Neural cell (in vitro differentiated cells): ENCODE data around the gene LDLRAD4. TPM values are rescaled to one million over a fixed set of nuclear protein-coding genes. Genes with fewer than 3 reads are reported as not detected.

Experiments used
- H2AFZ ChIP-seq: fragments of 200-600, 300-800 bp; sonication (generic), shearing (Covaris generic); 2 replicates; pipeline ENCODE4 v1.6.0; 2014; ENCODE audit warnings: low read depth, mild to moderate bottlenecking, antibody characterized with exemption, low read length, moderate library complexity
- H3F3A ChIP-seq: fragments of 200-600 bp; shearing (Covaris generic); 2 replicates; pipeline ENCODE4 v1.6.1; 2016; ENCODE audit warnings: mild to moderate bottlenecking, moderate library complexity, mixed read lengths, antibody characterized with exemption, low read length; ENCODE audit not compliant: insufficient read depth, poor library complexity, severe bottlenecking
- H3K27ac ChIP-seq: fragments of 200-600, 300-800 bp; sonication (generic), shearing (Covaris generic); 2 replicates; pipeline ENCODE4 v1.5.1; 2014; ENCODE audit warnings: mild to moderate bottlenecking, low read length, moderate library complexity
- H3K27me3 ChIP-seq: fragments of 300-800, 200-600 bp; sonication (generic), shearing (Covaris generic); 2 replicates; pipeline ENCODE4 v1.6.0; 2014; ENCODE audit warnings: mild to moderate bottlenecking, low read depth, low read length, moderate library complexity; ENCODE audit not compliant: insufficient read depth
- H3K36me3 ChIP-seq: fragments of 300-800, 200-600 bp; sonication (generic), shearing (Covaris generic); 2 replicates; pipeline ENCODE4 v1.5.1; 2014; ENCODE audit warnings: mild to moderate bottlenecking, antibody characterized with exemption, low read length, moderate library complexity; ENCODE audit not compliant: insufficient read depth
- H3K4me2 ChIP-seq: fragments of 300-800, 200-600 bp; sonication (generic), shearing (Covaris generic); 2 replicates; pipeline ENCODE4 v1.6.0; 2014; ENCODE audit warnings: mild to moderate bottlenecking, low read length
- H3K4me3 ChIP-seq: fragments of 300-800, 200-600 bp; sonication (generic), shearing (Covaris generic); 2 replicates; pipeline ENCODE4 v1.5.1; 2014; ENCODE audit warnings: mild to moderate bottlenecking, low read length, moderate library complexity
- H3K79me2 ChIP-seq: fragments of 200-600 bp; shearing (Covaris generic); replicated peaks from 2 replicates; pipeline ENCODE4 v1.6.0; 2014; ENCODE audit warnings: mild to moderate bottlenecking, low read length, moderate library complexity; ENCODE audit not compliant: insufficient read depth
- H3K9ac ChIP-seq: fragments of 300-800, 200-600 bp; sonication (generic), shearing (Covaris generic); 2 replicates; pipeline ENCODE4 v1.6.1; 2016; ENCODE audit warnings: mild to moderate bottlenecking, low read length, mixed read lengths
- H3K9me2 ChIP-seq: fragments of 200-600 bp; shearing (Covaris generic); 2 replicates; pipeline ENCODE4 v1.6.1; 2016; ENCODE audit warnings: mild to moderate bottlenecking, low read length, mixed read lengths; ENCODE audit not compliant: insufficient read depth
- H3K9me3 ChIP-seq: fragments of 200-600, 300-800 bp; sonication (generic), shearing (Covaris generic); 2 replicates; pipeline ENCODE4 v1.6.1; 2016; ENCODE audit warnings: mild to moderate bottlenecking, mixed run types, low read length, moderate library complexity, mixed read lengths
- H4K20me1 ChIP-seq: fragments of 200-600 bp; shearing (Covaris generic); 2 replicates; pipeline ENCODE4 v1.6.1; 2016; ENCODE audit warnings: mild to moderate bottlenecking, mixed run types; ENCODE audit not compliant: insufficient read depth
- CTCF ChIP-seq: fragments of 450-650 bp; IDR thresholded peaks from 2 replicates; pipeline ENCODE4 v1.5.1; 2014; ENCODE audit warnings: antibody characterized with exemption, mild to moderate bottlenecking, moderate library complexity; ENCODE audit not compliant: poor library complexity, severe bottlenecking
- EP300 ChIP-seq: fragments of 450-650 bp; conservative IDR thresholded peaks from 2 replicates; pipeline ENCODE4 v1.6.1; 2014; ENCODE audit warnings: antibody characterized with exemption, mild to moderate bottlenecking, moderate library complexity; ENCODE audit not compliant: poor library complexity, severe bottlenecking
- EZH2 ChIP-seq: fragments of 200-600, 300-800 bp; shearing (Covaris generic), sonication (generic); IDR thresholded peaks from 2 replicates; pipeline ENCODE4 v1.6.1; 2014; ENCODE audit warnings: antibody characterized with exemption, low read length, borderline replicate concordance, mild to moderate bottlenecking; ENCODE audit not compliant: insufficient read depth, poor library complexity, severe bottlenecking
- MXI1 ChIP-seq: fragments of 450-650 bp; conservative IDR thresholded peaks from 2 replicates; pipeline ENCODE4 v1.6.1; 2014; ENCODE audit warnings: antibody characterized with exemption, mild to moderate bottlenecking; ENCODE audit not compliant: poor library complexity, severe bottlenecking
- POLR2AphosphoS5 ChIP-seq: IDR thresholded peaks from 2 replicates; pipeline ENCODE4 v1.6.1; 2012
- RAD21 ChIP-seq: fragments of 450-650 bp; conservative IDR thresholded peaks from 2 replicates; pipeline ENCODE4 v1.6.1; 2014; ENCODE audit warnings: antibody characterized with exemption, mild to moderate bottlenecking, moderate library complexity
- REST ChIP-seq: IDR thresholded peaks from 2 replicates; pipeline ENCODE4 v1.6.1; 2012; ENCODE audit warnings: borderline replicate concordance
- SMC3 ChIP-seq: fragments of 450-650 bp; conservative IDR thresholded peaks from 2 replicates; pipeline ENCODE4 v1.6.1; 2014; ENCODE audit warnings: antibody characterized with exemption, mild to moderate bottlenecking, moderate library complexity; ENCODE audit not compliant: poor library complexity
- TAF1 ChIP-seq: IDR thresholded peaks from 2 replicates; pipeline ENCODE4 v1.6.1; 2012; ENCODE audit warnings: low read depth
- polyA plus RNA-seq: library from polyadenylated mRNA; depleted of rRNA; stranded (reverse); fragments of >200 nt; gene quantifications from 2 replicates; pipeline ENCODE4 v1.2.3, GENCODE V29; 2014

LDLRAD4 gene
- polyA plus RNA-seq, 1 donor from 2014 or later, result 3.7 TPM

- H3K9me3 ChIP-seq, result no peaks in the 10 kb centered on the region
- no peak for TF ChIP-seq EP300
- H3K79me2 ChIP-seq, result no peaks in the 10 kb centered on the region
Observed at GRCh38 chr18:13194239-13194638, 24.3 kb upstream of the LDLRAD4 start.

GRCh38 chr18:13198701-13199100 lies 19.9 kb upstream of the LDLRAD4 start:
- no peak overlapping the region for H3K27ac ChIP-seq

More at GRCh38 chr18:13194239-13194638, 24.3 kb upstream of the LDLRAD4 start:
- H3K27me3 ChIP-seq, result no peaks in the 10 kb centered on the region
- H3K27ac ChIP-seq, result no peak overlapping the region
- H3K36me3 ChIP-seq, result no peaks in the 10 kb centered on the region
- H3K4me3 ChIP-seq, result no peak overlapping the region
- H4K20me1 ChIP-seq, result no peaks in the 10 kb centered on the region
- H3K4me2 ChIP-seq, result no peak overlapping the region
- no peak overlapping the region for H2AFZ ChIP-seq
- no peaks in the 10 kb centered on the region for H3F3A ChIP-seq
- no peak overlapping the region for H3K9ac ChIP-seq
- H3K9me2 ChIP-seq, result no peaks in the 10 kb centered on the region

GRCh38 chr18:13199169-13199568 lies 19.4 kb upstream of the LDLRAD4 start:
- Histone ChIP-seq H3K9me3 (no peaks in the 10 kb centered on the region), H4K20me1 (no peaks in the 10 kb centered on the region), H3K4me2 (no peak overlapping the region), H3K9me2 (no peaks in the 10 kb centered on the region), H3K4me3 (no peak overlapping the region), H3K36me3 (no peaks in the 10 kb centered on the region), H3K79me2 (no peaks in the 10 kb centered on the region), H3F3A (no peaks in the 10 kb centered on the region), H3K27me3 (no peaks in the 10 kb centered on the region), H2AFZ (no peak overlapping the region), H3K27ac (no peak overlapping the region), H3K9ac (no peak overlapping the region)
- TF ChIP-seq SMC3 (no peak), REST (no peak), MXI1 (no peak), EP300 (no peak), CTCF (no peak), RAD21 (no peak), TAF1 (no peak), POLR2AphosphoS5 (no peak), EZH2 (no peak)

More at GRCh38 chr18:13198701-13199100, 19.9 kb upstream of the LDLRAD4 start:
- Histone ChIP-seq H3K79me2 (no peaks in the 10 kb centered on the region), H3K36me3 (no peaks in the 10 kb centered on the region), H4K20me1 (no peaks in the 10 kb centered on the region), H3F3A (no peaks in the 10 kb centered on the region), H3K27me3 (no peaks in the 10 kb centered on the region), H3K4me2 (no peak overlapping the region), H3K9me3 (no peaks in the 10 kb centered on the region), H3K9ac (no peak overlapping the region), H2AFZ (no peak overlapping the region), H3K9me2 (no peaks in the 10 kb centered on the region), H3K4me3 (no peak overlapping the region)
- no peak for TF ChIP-seq CTCF
